UCSD-AML1 (cell line): ENCODE data around the gene PBX1.

Experiments
- DNase-seq: peaks from one replicate; lab custom pipeline; 2025; ENCODE audit not compliant: unreplicated experiment; lab: John Stamatoyannopoulos, UW

The PBX1 gene

DNA sequence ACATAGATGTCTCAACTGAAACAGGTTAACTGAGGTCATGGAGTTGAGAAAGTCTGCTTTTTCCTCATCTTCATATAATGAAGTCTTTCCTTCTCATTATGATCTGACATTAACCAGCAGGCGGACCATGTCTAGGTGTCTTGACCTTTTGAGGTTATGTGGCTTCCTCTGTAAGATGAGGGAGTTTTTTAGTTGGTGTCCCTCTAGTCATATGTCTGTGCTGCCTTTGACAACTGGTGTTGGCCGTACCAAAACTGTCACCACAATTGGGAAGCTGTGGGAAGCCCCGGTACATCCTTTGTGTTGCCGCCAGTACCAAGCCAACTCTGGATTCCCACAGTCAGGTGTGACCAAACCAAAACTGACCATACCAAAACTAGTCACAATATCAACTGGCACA lies 105.1 kb downstream of the PBX1 start:
- DNase-seq = no peak

DNA sequence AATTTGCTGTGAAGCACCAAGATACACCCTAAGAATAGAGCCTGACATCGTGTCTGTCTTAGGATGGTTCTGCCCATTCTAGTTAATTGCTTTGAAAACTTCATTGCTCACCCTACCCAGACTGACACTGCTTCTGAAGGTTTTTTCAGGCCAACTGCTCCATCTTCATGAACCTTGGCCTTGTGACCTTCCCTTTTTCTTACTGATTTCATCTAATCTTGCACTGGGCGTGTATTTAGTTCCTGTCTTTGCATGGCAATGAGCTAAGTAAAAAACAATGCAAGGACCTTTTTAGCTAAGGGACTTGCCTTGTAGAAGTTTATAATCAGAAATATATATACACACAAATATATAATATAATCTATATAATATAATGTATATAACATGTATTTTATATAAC lies 108.0 kb downstream of the PBX1 start:
- DNase-seq = no peak

DNA sequence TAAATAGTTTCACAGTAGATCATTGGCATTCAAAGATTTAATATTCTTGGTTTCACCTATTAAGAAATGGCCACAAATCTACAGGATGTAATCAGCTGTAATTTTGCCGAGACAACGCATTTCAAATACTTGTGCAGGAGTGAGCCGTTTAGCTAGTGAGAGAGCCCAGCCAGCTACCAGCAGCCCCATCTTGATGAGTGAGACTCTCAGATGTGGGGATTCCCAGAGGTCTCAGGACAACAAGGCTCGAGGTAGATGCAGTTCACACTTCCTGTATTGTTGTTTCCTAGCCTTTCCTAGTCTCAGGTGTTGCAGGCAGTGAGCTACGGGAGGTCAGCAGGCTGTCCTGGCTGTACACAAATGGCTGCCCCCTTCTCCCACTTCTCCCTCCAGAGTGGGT lies 108.6 kb downstream of the PBX1 start:
- DNase-seq = no peak

- no peak for DNase-seq
Measured at GRCh38 chr1:164668491-164669400, 109.8 kb downstream of the PBX1 start.

- no peak for DNase-seq
Measured at GRCh38 chr1:164670026-164670425, 111.0 kb downstream of the PBX1 start.

DNA sequence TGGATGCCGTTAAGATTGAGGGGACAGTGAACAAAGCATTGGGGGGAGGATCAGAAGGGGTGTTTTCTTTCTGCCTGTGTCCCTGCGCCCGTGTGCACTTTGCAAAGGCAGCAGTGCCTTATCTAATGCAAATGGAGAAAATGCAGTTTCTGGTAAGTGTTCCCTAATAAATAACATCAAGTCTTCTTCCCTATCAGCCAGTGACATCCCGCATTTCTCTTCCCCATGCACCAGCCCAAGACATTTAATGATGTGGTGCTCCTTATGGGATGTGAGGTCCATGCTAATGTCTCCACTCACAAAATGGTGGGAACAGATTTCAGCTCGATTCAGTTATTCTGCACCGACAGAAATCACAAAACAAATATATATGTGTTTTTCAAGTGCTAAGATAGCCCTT lies 111.8 kb downstream of the PBX1 start:
- no peak for DNase-seq

DNA sequence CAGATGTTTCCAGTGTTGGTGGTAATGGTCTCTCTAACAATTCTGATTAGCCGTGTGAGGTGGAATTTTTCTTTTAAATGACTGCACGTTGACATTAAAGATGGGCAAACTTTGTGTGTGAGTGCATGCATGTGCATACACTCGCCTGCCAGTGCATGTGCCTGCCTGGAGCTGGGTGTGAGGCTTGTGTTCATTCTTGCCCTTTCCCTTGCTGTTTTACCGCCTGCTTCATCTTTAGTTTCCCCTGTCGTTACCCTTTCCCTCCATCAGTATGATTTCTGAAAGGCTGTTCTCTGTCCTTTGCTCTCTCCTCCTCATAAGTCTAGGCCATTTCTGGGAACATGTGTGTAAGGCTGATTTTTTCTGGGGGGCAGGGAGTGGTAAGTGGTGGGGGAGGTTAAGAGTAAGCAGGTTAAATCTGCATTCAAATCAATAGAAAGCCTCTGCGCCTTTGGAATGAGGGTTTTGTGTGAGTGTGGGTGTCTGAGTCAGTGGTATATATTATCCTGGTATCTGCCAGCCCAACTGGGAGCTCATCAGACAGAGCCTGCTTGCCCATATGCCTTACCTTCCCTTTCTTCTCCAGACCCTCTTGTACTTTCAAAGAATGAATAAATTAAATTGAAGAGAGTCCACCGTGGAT lies 112.5 kb downstream of the PBX1 start:
- no peak for DNase-seq

- no peak for DNase-seq
Measured at GRCh38 chr1:164671966-164672571, 113.1 kb downstream of the PBX1 start.

DNA sequence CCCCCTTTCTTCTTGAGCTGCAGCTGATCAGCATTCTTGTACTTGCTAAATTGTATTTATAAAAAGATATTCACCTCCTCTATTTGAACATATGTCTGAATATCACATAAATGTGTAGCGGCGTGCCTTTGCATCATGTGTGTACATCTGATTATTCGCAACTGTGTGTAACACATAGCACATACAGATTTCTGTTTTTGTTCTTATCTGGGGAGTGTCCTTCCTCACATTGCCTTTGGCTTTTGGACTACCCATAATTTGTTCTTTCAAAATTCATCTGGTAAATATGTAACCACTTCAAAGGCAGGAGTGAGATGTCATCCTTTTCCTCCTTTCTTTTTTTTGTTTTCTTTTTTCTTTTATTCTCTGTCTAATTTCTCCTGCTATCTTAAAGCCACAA lies 113.6 kb downstream of the PBX1 start:
- DNase-seq = no peak

GRCh38 chr1:164673584-164674214 lies 114.7 kb downstream of the PBX1 start:
- peak; percentile 9 for DNase-seq

- DNase-seq = no peak
Measured at GRCh38 chr1:164675342-164675904, 116.4 kb downstream of the PBX1 start.

DNA sequence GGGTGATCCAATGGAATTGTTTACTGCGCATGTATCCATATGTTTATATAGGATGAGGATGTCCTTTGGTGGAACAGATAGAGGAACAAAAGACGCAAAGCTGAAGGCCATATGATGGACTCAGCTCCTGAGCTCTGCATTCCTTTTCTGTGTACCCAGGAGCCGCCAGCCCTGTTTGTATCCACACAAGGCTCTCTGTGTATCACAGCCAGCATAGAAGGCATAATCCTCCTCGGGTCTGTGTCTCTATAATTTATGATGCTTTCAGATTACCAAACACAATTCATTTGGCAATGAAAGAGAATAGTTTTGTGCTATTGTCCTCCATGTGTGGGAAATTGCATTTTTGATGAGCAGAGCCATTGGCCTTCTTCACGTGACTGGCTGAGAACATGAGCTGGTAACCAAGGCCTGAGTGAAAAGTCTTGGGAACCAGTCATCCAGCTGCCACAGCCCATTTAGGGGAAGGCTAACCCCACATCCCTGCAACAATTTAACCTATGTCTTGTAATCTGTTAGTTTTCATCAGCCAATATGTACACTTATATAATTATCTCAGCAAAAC lies 119.2 kb downstream of the PBX1 start:
- no peak for DNase-seq

DNA sequence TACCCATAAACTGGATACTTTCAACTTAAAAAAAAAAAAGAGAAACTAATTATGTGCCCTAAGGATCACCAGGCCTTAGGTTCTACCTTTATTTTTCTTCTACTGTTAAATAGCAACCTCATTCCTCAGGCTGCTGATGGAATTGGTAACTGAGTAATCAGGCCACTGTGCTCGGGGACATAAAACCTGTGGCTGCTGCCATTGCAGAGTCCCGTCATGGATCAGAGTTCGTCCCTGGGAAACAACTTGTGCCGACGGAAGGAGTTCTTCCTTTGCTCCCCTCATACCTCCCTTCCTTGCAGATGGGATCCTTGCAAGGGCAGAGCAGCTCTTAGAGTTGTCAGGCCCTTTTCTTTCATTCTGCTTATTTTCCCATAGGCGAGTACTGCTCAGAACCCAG lies 123.6 kb downstream of the PBX1 start:
- no peak for DNase-seq

GRCh38 chr1:164683235-164683634 lies 124.3 kb downstream of the PBX1 start:
- no peak for DNase-seq

DNA sequence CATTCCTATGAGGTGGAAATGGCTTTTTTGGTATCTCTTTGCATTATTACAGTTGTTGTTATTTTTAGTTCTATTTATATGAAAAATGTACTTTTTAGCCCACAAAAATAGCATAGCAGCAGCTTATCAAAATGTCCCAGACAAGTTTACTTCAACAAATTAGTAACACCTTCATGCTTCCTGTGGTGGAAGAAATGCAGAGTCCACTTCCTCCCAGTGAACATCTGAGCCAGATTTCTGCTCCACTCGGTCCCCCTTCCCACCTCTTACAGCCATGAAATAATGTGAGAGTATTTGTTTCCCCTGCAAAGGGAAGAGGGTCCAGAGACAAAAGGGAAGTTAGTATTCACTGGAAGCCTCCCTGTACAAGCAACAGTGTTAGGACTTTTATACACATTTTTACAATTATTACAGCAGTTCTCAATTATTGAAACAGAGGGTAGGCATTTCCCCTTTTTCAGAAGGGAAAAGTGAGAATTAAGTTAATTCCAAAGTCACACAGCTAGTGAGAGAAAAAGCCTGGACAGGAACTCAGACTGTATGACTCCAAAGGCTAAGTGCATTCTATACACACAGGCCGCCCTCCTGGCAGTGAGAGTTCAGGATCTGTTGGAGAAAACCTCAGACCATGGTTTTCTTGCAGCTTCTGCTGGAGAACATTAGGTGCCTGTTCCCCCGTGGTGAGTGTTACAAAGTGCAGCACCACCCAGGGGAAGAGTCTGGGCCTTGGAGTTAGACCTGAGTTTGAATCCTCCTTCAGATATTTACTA lies 126.5 kb downstream of the PBX1 start:
- no peak for DNase-seq

DNA sequence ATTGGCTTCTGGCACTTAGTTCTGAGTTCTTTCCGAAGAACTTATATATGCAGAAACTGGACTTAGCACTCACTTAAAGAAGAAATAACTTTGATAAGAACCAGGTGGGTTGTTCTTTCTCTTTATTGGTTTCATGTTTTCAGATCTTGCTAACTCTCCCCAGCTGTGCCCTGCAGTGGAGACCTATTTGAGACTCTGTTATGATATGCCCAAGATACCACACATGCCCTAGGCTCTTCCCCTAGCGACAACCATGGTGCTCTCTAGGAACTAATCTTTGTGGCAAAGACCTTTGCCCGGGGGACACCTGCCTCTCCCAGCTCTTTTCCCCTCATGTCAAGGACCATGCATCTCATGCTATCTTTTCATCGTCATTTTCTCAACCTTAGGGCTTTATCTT lies 128.8 kb downstream of the PBX1 start:
- DNase-seq = no peak

- DNase-seq = no peak
Measured at GRCh38 chr1:164688791-164689190, 129.8 kb downstream of the PBX1 start.

DNA sequence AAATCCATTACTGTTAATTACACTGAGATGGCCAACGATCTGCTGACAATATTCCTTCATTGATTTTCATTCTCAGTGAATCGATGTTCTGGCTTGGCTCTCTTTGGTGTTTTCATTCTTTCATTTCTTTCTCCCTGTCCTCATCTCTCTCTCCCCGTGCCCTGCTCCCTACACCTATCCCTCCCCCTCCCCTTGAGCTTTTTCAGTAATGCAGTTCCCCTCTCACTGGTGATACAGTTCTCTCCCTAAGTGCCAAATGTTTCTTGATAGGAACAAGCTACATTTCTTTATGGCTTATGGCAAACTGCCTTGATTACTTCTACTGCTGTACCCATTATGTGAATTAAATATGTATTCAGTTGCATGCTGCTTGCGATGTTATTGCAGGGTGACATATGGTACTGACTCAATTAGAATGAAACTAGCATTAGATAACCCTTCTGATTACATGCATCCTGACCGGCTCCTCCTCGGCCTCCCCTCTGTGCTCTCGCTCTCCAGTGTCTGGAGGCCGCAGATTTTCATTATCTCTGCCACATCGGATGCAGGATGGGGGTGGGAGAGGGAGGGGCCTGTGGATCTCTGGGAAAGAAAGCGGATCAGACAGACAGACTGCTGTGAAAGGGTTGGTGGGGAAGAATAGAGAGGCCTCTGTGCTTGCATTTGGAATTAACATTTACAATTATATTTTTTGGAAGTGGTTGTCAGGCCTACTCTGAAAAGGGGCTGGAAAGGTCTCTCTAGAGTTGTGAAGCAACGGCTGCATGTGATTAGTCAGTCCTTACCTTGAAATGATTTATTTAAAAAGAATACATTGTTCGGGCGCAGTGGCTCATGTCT lies 130.9 kb downstream of the PBX1 start:
- no peak for DNase-seq

GRCh38 chr1:164692420-164692819 lies 133.4 kb downstream of the PBX1 start:
- DNase-seq = no peak
